GM21723 (cell line): ENCODE measurements around the gene FUS.

Experiments
- ATAC-seq: cut with Tn5 transposase; IDR thresholded peaks from one replicate; pipeline ENCODE4 v1.9.1; 2021; ENCODE audit warnings: mild to moderate bottlenecking, moderate library complexity; ENCODE audit not compliant: unreplicated experiment

The FUS gene

GRCh38 chr16:31200821-31201568 is 21.1 kb downstream of the FUS start:
- ATAC-seq = no peak

DNA sequence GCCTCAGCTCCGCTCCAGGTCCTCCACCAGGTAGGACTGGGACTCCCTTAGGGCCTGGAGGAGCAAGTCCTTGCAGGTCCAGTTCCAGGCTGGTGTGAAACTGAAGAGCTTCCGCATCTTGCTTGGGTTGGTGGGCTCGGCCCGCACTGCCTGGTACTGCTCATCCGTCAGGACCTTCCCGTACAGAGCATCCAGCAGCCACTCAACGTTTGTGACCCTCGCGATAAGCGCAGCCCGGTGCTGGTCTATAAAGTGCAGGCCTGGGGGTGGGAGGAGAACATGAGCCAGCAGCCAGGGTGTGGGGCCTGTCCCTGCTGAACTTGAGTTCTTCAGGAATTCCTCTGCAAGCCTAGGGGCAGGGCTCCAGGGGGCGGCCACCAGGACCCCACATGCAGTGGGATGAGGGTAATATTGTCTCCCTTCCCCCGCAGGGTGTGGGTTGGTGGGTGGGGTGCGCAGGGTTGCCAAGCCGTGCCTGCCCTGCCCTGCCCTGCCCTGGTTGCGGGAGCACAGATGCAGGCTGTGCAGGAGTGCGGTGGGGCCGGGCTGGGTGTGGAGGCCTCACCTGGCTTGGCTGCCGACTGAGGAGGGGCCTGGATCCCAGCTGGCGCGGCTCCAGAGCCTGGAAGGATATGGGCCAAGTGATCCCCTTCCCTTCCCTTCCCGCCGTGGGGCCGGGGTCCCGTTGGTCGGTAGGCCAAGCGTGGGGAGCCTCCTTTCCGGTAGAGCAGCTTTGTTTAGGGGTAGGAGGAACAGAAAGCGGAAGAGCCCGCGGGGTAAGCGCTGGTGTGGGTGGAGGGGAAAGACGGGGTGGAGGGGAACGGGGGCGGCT is 21.9 kb downstream of the FUS start:
- peak; percentile 54 for ATAC-seq

DNA sequence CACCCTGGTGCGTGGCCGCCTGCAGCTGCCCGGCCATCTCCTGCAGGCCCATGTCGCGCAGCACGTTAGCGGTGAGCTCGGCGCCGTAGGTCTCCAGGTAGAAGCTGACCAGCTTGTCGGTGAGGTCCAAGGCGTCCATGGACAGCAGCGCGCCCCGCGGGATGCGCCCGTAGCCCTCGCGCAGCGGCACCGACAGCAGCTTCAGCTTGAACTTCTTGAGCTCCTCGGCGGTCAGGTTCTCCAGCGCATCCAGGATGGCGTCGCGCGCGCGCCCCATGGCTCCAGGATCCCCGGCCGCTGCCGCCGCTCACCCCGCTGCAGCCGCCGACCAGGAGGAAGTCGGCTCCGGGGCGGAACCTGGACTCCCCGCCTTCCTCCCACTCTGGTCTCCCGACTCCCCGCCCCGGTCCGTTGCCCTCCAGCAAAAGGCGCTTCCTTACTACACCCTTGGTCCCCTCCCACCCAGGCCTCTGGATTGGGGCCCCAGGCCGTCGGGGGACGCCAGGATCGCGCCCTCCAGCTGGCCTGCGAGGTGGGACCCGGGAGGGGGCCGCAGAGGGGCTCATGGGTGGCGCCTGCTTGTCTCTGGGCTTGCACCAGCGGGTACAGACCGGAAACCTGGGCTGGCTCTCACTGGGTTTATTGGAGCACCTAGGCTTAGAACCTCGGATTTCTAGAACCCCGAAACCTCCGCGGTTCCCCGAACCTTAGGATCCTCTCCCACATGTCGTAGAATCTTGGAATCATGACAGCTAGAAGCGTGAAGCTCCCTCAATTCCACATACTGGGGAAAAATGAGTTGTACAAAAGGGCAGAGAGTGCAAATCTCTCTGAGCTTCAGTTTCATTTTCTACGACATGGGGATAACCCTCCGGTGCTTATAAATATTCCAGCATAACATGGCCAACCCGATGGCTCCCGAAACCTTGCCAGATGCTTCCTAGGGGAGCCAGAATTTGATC is 22.8 kb downstream of the FUS start, which contains the start of gene PYCARD:
Gene PYCARD (minus strand): TSS at position 347 of the 962 bp plus-strand sequence. CDS start 70 bp downstream, at position 277.
- peak; percentile 35 for ATAC-seq

- ATAC-seq = no peak
Observed at GRCh38 chr16:31204871-31205666, 25.1 kb downstream of the FUS start.

- ATAC-seq = no peak
Observed at GRCh38 chr16:31206776-31207175, 26.8 kb downstream of the FUS start.

- ATAC-seq = no peak
Observed at GRCh38 chr16:31213342-31213741, 33.4 kb downstream of the FUS start.

DNA sequence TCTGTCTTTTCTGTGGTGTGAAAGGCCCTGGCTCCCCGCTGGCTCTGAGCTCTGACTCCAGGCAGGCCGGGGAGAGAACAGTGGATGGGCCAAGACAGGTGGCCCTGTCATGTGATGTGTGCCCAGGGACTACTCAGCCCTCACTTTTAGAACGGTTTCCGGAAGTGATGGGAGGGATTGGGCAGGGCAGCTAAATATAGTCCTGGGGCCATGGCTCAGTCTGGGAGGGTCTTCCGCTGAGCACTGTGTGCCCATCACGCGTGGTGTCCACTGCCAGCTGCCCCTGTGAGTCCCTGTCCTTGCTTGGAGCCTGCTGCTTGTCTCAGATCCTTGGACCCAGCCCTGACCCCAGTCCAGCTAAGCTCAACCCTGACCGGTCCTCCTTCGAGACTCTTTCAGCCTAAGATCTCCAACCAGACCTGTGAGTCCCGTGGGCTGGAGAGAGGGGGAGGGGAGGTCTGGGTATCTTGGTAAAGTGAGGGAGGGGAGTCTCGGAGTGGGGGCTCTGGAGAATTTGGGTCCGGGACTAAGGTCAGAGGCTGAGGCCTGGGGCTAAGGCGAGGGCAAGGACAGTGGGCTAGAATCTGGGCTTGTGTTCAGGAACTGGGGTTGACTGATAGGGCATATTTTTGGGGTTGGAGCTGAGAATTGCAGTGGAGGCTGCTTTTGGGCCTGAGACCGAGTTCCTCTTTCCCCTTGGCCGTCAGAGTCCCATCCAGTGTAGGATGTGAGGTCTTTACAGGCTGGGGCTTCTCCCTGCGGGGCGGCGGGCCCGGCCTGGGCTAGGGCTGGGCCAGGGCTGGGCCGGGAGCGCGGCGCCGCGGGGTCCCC is 34.2 kb downstream of the FUS start, which contains the start of gene TRIM72:
Gene TRIM72 (plus strand): TSS at position 243 of the 831 bp plus-strand sequence. CDS start 620 bp downstream, outside the sequence.
- ATAC-seq = no peak

DNA sequence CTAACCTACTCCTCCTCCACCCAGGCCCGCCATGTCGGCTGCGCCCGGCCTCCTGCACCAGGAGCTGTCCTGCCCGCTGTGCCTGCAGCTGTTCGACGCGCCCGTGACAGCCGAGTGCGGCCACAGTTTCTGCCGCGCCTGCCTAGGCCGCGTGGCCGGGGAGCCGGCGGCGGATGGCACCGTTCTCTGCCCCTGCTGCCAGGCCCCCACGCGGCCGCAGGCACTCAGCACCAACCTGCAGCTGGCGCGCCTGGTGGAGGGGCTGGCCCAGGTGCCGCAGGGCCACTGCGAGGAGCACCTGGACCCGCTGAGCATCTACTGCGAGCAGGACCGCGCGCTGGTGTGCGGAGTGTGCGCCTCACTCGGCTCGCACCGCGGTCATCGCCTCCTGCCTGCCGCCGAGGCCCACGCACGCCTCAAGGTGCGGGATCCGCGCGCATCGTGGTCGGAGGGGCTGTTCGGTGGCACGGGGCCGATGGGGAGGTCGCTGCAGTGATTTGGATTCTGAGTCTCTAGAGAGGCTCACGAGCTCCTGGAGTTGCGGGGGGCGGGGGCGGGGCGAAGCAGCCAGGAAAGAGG is 34.9 kb downstream of the FUS start:
- ATAC-seq = no peak

DNA sequence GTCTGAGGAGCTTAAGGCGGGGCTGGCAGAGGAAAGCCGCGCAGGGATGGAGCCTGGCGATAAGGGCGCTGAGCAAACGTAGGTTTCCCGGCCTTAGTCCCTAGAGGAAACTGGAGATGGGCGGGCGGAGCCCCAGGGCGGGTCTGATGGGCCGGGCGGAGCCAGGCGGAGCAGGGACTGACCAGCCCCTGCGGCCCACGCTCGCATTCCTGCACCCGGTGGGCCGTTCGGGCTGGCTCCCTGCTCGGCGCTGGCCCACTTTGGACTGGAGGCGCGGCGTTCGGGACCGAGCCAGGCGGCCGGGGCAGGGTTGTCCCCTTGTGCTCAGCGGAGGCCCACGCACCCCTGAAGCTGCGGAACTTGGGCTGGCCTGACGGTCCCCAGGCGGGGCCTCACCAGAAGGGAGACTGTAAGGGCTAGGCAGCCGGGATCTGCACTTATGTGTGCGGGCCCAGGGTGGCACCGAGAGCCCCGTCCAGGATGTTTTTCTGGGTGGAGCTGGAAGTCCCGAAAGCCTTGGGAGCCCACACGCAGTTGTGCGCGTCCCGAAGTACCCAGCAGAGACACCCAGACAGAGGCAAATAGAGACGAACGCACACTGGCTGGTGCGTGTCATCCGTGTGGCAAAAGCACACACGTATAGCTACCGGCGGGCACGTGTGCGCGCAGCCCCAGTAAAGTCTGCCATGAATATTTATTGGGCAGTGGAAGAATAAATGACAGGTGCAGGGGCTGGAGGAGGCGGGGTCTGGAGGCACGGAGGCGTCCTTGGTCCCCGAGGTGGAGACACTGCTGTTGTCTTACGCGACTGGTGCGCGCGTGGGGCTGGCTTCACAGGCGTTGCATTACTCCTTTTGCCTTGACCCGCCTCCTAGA is 35.6 kb downstream of the FUS start:
- ATAC-seq = no peak

DNA sequence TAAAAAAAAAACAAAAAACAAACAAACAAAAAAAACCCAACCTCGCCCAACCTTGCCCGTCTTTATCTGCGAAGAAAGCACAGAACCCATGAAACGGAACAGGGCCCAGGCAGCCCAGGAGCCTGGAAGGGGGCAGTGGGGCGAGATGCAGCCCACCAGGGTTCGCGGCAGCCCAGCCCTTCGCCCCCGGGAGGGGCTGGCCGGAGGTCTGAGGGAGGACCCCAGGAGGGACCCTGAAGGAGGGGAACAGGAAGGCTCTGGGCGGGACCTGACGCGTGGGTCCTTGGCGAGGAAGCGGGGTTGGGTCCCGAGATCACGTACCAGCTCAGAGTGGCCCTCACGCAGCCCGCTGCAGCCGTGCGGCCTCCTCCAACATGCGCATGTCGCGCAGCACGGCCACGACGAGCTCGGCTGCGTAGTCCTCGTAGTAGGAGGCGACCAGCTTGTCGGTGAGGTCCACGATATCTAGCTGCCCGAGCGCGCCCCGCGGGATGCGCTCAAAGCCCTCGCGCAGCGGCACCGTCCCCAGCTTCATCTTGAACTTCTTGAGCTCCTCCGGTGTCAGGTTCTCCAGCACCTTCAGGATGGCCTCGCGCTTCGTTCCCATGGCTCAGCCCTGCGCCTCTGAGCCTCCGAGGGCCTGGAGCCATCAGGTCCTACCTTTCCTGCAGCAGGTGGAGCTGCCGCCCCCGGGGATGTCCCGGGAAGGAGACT is 36.6 kb downstream of the FUS start, which contains the start of gene PYDC1:
Gene PYDC1 (minus strand): TSS at position 714 of the 714 bp plus-strand sequence. CDS start 107 bp downstream, at position 607.
- no peak for ATAC-seq

GRCh38 chr16:31217136-31217530 is 37.2 kb downstream of the FUS start:
- no peak for ATAC-seq

DNA sequence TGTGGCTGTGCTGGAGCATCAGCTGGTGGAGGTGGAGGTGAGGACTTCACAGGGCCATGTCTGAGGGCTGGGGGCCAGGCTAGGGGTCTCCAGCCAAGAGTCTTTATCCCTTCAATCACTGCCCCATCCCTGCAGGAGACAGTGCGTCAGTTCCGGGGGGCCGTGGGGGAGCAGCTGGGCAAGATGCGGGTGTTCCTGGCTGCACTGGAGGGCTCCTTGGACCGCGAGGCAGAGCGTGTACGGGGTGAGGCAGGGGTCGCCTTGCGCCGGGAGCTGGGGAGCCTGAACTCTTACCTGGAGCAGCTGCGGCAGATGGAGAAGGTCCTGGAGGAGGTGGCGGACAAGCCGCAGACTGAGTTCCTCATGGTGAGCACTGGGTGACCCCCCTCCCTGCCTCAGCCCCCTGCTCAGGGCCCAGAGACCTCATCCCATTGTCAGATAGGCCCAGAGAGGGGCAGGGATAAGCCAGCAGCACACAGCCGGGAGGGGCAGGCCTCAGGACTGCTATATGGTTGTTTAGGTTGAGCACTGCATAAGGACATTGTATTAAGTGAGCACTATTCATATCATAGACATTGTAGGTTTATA is 39.3 kb downstream of the FUS start:
- no peak for ATAC-seq

- ATAC-seq = no peak
Observed at GRCh38 chr16:31221357-31222160, 41.6 kb downstream of the FUS start.

GRCh38 chr16:31223044-31223443 is 43.1 kb downstream of the FUS start:
- ATAC-seq = no peak

DNA sequence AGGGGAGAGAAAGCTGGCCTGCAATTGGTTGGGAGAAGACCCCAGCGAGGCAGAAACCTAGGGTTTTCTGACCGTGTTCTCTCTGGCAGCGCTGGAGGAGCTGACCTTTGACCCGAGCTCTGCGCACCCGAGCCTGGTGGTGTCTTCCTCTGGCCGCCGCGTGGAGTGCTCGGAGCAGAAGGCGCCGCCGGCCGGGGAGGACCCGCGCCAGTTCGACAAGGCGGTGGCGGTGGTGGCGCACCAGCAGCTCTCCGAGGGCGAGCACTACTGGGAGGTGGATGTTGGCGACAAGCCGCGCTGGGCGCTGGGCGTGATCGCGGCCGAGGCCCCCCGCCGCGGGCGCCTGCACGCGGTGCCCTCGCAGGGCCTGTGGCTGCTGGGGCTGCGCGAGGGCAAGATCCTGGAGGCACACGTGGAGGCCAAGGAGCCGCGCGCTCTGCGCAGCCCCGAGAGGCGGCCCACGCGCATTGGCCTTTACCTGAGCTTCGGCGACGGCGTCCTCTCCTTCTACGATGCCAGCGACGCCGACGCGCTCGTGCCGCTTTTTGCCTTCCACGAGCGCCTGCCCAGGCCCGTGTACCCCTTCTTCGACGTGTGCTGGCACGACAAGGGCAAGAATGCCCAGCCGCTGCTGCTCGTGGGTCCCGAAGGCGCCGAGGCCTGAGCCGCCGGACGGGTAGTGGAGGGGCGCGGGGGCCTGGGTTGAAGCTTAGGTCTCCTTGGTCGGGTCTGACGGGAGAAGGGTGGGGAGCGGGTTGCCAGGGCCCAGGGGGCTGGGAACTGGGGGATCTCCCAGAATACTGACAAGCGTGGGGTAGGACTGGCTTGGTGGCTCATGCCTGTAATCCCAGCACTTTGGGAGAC is 44.4 kb downstream of the FUS start:
- ATAC-seq = no peak
